GM13977 (cell line): Measurements from ENCODE around the gene NUP58.

Experiments
- DNase-seq: peaks from one replicate; pipeline ENCODE4 v3.0.0; 2012; ENCODE audit warnings: low spot score
- in situ Hi-C: fragments of 300-500 bp; cut with MboI; formaldehyde crosslinking; loops from one replicate; pipeline ENCODE4 v1.12.0; 2022; ENCODE audit warnings: low sequenced_read_pairs, low pct_unique_long_range_greater_than_20kb, mixed read lengths, inconsistent platforms; ENCODE audit not compliant: unreplicated experiment
- TF ChIP-seq, protein P1 (sequence below): IDR thresholded peaks from 2 replicates; pipeline ENCODE4 v1.5.1; 2012; ENCODE audit warnings: mild to moderate bottlenecking, control low read depth; ENCODE audit not compliant: insufficient read depth; ENCODE audit errors: extremely low read depth, missing control alignments

Gene NUP58

GRCh38 chr13:25267715-25268114 is 33.7 kb upstream of the NUP58 start:
- in situ Hi-C loops = no loop called here
- TF ChIP-seq, protein P1, sequence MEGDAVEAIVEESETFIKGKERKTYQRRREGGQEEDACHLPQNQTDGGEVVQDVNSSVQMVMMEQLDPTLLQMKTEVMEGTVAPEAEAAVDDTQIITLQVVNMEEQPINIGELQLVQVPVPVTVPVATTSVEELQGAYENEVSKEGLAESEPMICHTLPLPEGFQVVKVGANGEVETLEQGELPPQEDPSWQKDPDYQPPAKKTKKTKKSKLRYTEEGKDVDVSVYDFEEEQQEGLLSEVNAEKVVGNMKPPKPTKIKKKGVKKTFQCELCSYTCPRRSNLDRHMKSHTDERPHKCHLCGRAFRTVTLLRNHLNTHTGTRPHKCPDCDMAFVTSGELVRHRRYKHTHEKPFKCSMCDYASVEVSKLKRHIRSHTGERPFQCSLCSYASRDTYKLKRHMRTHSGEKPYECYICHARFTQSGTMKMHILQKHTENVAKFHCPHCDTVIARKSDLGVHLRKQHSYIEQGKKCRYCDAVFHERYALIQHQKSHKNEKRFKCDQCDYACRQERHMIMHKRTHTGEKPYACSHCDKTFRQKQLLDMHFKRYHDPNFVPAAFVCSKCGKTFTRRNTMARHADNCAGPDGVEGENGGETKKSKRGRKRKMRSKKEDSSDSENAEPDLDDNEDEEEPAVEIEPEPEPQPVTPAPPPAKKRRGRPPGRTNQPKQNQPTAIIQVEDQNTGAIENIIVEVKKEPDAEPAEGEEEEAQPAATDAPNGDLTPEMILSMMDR = peak; percentile 41
- DNase-seq = no peak

- in situ Hi-C loops = no loop called here
- DNase-seq = no peak
- TF ChIP-seq, protein P1 = no peak
These were observed 32.9 kb upstream of the NUP58 start for GRCh38 chr13:25268561-25268960.

- no peak for DNase-seq
- TF ChIP-seq, protein P1 = no peak
- in situ Hi-C loops = no loop called here
These were observed 24.7 kb upstream of the NUP58 start for GRCh38 chr13:25276748-25277147.

GRCh38 chr13:25280396-25280795 is 21.0 kb upstream of the NUP58 start:
- TF ChIP-seq, protein P1 = no peak
- in situ Hi-C loops = no loop called here
- DNase-seq = no peak

GRCh38 chr13:25281193-25281934 is 20.1 kb upstream of the NUP58 start:
- peak; percentile 25 for DNase-seq
- TF ChIP-seq, protein P1 = no peak
- in situ Hi-C loops = no loop called here

DNA sequence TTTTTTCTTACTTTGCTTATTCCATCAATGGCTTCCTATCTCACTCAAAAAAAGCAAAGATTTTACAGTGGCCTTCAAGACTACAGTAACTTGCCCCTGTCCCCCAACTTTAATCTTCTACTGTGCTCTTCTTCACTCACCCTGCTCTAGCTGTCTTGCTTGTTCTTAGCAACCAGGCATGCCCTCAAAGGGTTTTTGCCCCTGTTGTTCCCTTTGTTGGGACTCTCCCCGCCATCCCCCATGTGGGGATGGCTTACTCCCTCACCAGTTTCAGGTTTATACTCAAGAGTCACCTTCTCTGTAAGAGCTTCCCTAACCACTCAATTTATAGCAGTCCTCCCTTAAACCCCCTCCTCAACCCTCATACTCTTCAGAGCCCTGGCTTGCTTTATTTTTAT is 19.5 kb upstream of the NUP58 start:
- peak; percentile 34 for DNase-seq
- TF ChIP-seq, protein P1 = no peak
- in situ Hi-C loops = no loop called here
